Activated naive CD4-positive, alpha-beta T cell treated with anti-CD3 and anti-CD28 coated beads for 36 hours (primary cell): ENCODE measurements around the gene PREX1. TPM values are rescaled to one million over a fixed set of nuclear protein-coding genes. Genes with fewer than 3 reads are reported as not detected.

Experiments used
- total RNA-seq, 2 experiments: library from RNA; stranded (reverse); gene quantifications; one replicate each; pipeline ENCODE4 v1.2.3, GENCODE V29; 2021

PREX1 gene
- total RNA-seq, 2 experiments from 2014 or later = 43.7 to 44.2 TPM

Other genes with a start within 250 kb of the PREX1 start
- gene ARFGEF2, start 93.7 kb upstream of the PREX1 start, total RNA-seq = 10 to 100 TPM; 18.2 to 18.6 TPM
- gene CSE1L, start 218.3 kb upstream of the PREX1 start, total RNA-seq = 10 to 100 TPM; 86.1 to 88.9 TPM